Measurements from ENCODE around the gene MT1H. TPM values are rescaled to one million over a fixed set of nuclear protein-coding genes. Genes with fewer than 3 reads are reported as not detected.
A peak's percentile ranks its signal among the peaks of the same experiment; 100 is the strongest.

The MT1H gene
- total RNA-seq, 1 experiment from 2014 or later, result not detected

- intact Hi-C loops (cut with micrococcal nuclease; ENCODE audit: unreplicated experiment), result loop anchor here (5.0 kb wide), 1 partner anchor 38 kb away; no protein-coding TSS in a partner anchor
- BruUV-seq (replicated peaks), result no TSS peak
- H3K4me1 ChIP-seq (replicated peaks; ENCODE audit: insufficient read depth), result peaks cover 36% of the 10 kb centered on the region
- H3K4me2 ChIP-seq, result peak overlapping the region; percentile 34
- peak; percentile 33 to 84 for DNase-seq
- H3K36me3 ChIP-seq (ENCODE audit: low read depth), result no peaks in the 10 kb centered on the region
- H3K79me2 ChIP-seq (ENCODE audit: low read depth), result no peaks in the 10 kb centered on the region
- no peak for TF ChIP-seq EZH2 (IDR thresholded peaks at IDR 0.05; ENCODE audit: low read depth)
- TF ChIP-seq CTCF (conservative IDR thresholded peaks at IDR 0.05), result no peak
- peak overlapping the region; percentile 32; the same call in 1 of the 2 replicates for H3K27ac ChIP-seq
- ChIA-PET CTCF (no interaction called here), POLR2A (ENCODE audit: unreplicated experiment) (interaction anchor here (0.6 kb wide), 1 partner anchor 9 kb away, joined by 3 read pairs; no protein-coding TSS in a partner anchor)
- no peaks in the 10 kb centered on the region for H3K27me3 ChIP-seq (ENCODE audit: insufficient read depth, low read depth)
- peaks cover 29% of the 10 kb centered on the region for H3F3A ChIP-seq (ENCODE audit: insufficient read depth, low read depth)
- H3K9me3 ChIP-seq (ENCODE audit: insufficient read depth, low read depth), result no peaks in the 10 kb centered on the region
- H3K9me2 ChIP-seq (ENCODE audit: insufficient read depth), result no peaks in the 10 kb centered on the region
- no peak overlapping the region for H3K4me3 ChIP-seq
- no peak overlapping the region for H2AFZ ChIP-seq
- no peaks in the 10 kb centered on the region for H4K20me1 ChIP-seq (ENCODE audit: insufficient read depth)
Observed at GRCh38 chr16:56679818-56680217, 10.2 kb downstream of the MT1H start.

- no TSS peak for BruUV-seq (replicated peaks)
- H3K79me2 ChIP-seq (ENCODE audit: low read depth), result no peaks in the 10 kb centered on the region
- DNase-seq, result peak; percentile 73 to 91
- intact Hi-C loops (cut with micrococcal nuclease; ENCODE audit: unreplicated experiment), result loop anchor here (1.0 to 5.0 kb wide), 3 partner anchors 25 to 75 kb away; partner anchors contain the start of gene MT1F
- H3K9me2 ChIP-seq (ENCODE audit: insufficient read depth), result no peaks in the 10 kb centered on the region
- H2AFZ ChIP-seq, result peak within 1 kb of the TSS; percentile 77
- no peaks in the 10 kb centered on the region for H4K20me1 ChIP-seq (ENCODE audit: insufficient read depth)
- no peaks in the 10 kb centered on the region for H3K27me3 ChIP-seq (ENCODE audit: insufficient read depth, low read depth)
- peaks cover 6% of the 10 kb centered on the region; the same call in 1 of the 2 replicates for H3K9me3 ChIP-seq (ENCODE audit: insufficient read depth, low read depth)
- ChIA-PET POLR2A (ENCODE audit: unreplicated experiment) (interaction anchor here (0.6 kb wide), 1 partner anchor 26 kb away, joined by 4 read pairs; no protein-coding TSS in a partner anchor), CTCF (no interaction called here)
- no peak for TF ChIP-seq CTCF (conservative IDR thresholded peaks at IDR 0.05)
- no peak for TF ChIP-seq EZH2 (IDR thresholded peaks at IDR 0.05; ENCODE audit: low read depth)
- no peaks in the 10 kb centered on the region for H3K36me3 ChIP-seq (ENCODE audit: low read depth)
- H3K27ac ChIP-seq, result no peak within 1 kb of the TSS
- H3K4me1 ChIP-seq (replicated peaks; ENCODE audit: insufficient read depth), result peaks cover 36% of the 10 kb centered on the region
- H3K4me2 ChIP-seq, result peak within 1 kb of the TSS; percentile 99
- H3K4me3 ChIP-seq, result peak within 1 kb of the TSS; percentile 79
- peaks cover 29% of the 10 kb centered on the region for H3F3A ChIP-seq (ENCODE audit: insufficient read depth, low read depth)
Observed at GRCh38 chr16:56681939-56682702, 12.5 kb downstream of the MT1H start, which contains the start of gene MT1X. MT1X (plus strand) TSS chr16:56682470; CDS start chr16:56682541, 71 bp downstream.

GRCh38 chr16:56682703-56683397, 13.2 kb downstream of the MT1H start:
- TSS peak; percentile 91 for BruUV-seq (replicated peaks)
- peak overlapping the region; percentile 99 for H3K4me2 ChIP-seq
- H3K27me3 ChIP-seq (ENCODE audit: insufficient read depth, low read depth), result no peaks in the 10 kb centered on the region
- H3K79me2 ChIP-seq (ENCODE audit: low read depth), result no peaks in the 10 kb centered on the region
- peak overlapping the region; percentile 79 for H3K4me3 ChIP-seq
- CTCF ChIA-PET, result interaction anchor here (0.5 kb wide), 1 partner anchor 29 kb away, joined by 5 read pairs; no protein-coding TSS in a partner anchor
- no peaks in the 10 kb centered on the region for H4K20me1 ChIP-seq (ENCODE audit: insufficient read depth)
- peak overlapping the region; percentile 77 for H2AFZ ChIP-seq
- peaks cover 29% of the 10 kb centered on the region for H3F3A ChIP-seq (ENCODE audit: insufficient read depth, low read depth)
- H3K9me2 ChIP-seq (ENCODE audit: insufficient read depth), result no peaks in the 10 kb centered on the region
- TF ChIP-seq CTCF (conservative IDR thresholded peaks at IDR 0.05) (no peak), EZH2 (IDR thresholded peaks at IDR 0.05; ENCODE audit: low read depth) (no peak)
- H3K27ac ChIP-seq, result no peak overlapping the region
- H3K4me1 ChIP-seq (replicated peaks; ENCODE audit: insufficient read depth), result peaks cover 36% of the 10 kb centered on the region
- H3K36me3 ChIP-seq (ENCODE audit: low read depth), result no peaks in the 10 kb centered on the region
- POLR2A ChIA-PET (ENCODE audit: unreplicated experiment), result interaction anchor here (0.6 to 0.8 kb wide), 3 partner anchors 27 to 326 kb away, joined by 3 to 6 read pairs (median 4); no protein-coding TSS in a partner anchor
- DNase-seq, result no peak
- peaks cover 6% of the 10 kb centered on the region; the same call in 1 of the 2 replicates for H3K9me3 ChIP-seq (ENCODE audit: insufficient read depth, low read depth)
- intact Hi-C loops (cut with micrococcal nuclease; ENCODE audit: unreplicated experiment), result loop anchor here (1.0 to 5.0 kb wide), 3 partner anchors 26 to 76 kb away; partner anchors contain the start of gene MT1F

All from PC-9 (cell line).